HL-60 (cell line): Measurements from ENCODE around the gene M1AP.

Experiments
- DNase-seq, 2 experiments: peaks; one replicate each; pipeline ENCODE4 v3.0.0-alpha.2; 2010 to 2020; ENCODE audit warnings: low read depth in 1 of 2, low spot score in 1 of 2
- H3K27ac ChIP-seq: fragments of 250-450 bp; sonication (Bioruptor Pico); replicated peaks from 2 replicates; pipeline ENCODE4 v1.5.1; 2020; ENCODE audit warnings: mild to moderate bottlenecking, moderate library complexity
- H3K27me3 ChIP-seq: fragments of 250-450 bp; sonication (Bioruptor Pico); 2 replicates; pipeline ENCODE4 v1.5.1; 2021; ENCODE audit warnings: mild to moderate bottlenecking, moderate library complexity; ENCODE audit not compliant: insufficient read depth, poor library complexity, severe bottlenecking
- H3K4me3 ChIP-seq: replicated peaks from 2 replicates; pipeline ENCODE4 v1.5.1; 2011; ENCODE audit warnings: mild to moderate bottlenecking, control low read depth, low read length; ENCODE audit not compliant: insufficient read depth
- CTCF ChIP-seq: IDR thresholded peaks from one replicate; pipeline ENCODE4 v1.5.1; 2011; ENCODE audit warnings: low read length, control low read depth, inconsistent platforms; ENCODE audit not compliant: insufficient read depth
- GABPA ChIP-seq: IDR thresholded peaks from 2 replicates; pipeline ENCODE4 v1.6.1; 2012; ENCODE audit warnings: low read depth
- POLR2AphosphoS5 ChIP-seq: IDR thresholded peaks from 2 replicates; pipeline ENCODE4 v1.6.1; 2012; ENCODE audit warnings: low read depth
- REST ChIP-seq: IDR thresholded peaks from 2 replicates; pipeline ENCODE4 v1.6.1; 2012; ENCODE audit warnings: low read depth; ENCODE audit not compliant: insufficient replicate concordance
- SPI1 ChIP-seq: IDR thresholded peaks from 2 replicates; pipeline ENCODE4 v1.6.1; 2012; ENCODE audit warnings: low read depth, mild to moderate bottlenecking, borderline replicate concordance

M1AP gene

DNA sequence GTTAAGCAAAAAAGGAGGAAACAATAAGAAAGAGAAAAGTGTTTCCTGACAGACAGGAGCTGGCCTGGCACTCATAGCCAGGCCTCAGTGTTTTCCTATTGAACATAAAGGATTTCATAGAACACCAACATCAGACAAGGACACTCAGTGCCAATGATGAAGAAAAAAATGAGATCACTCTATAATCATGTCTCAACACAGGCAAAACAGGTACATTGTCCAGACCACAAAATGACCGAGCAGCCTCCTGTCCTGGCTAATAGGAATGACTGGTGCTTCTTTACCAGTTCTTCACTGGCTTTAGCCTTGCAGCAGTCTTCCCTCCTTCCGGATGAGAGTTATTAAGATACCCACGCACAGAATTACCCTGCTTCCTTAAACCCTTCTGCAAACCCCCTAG lies 41.5 kb upstream of the M1AP start:
- no peaks in the 10 kb centered on the region for H3K27me3 ChIP-seq

GRCh38 chr2:74688881-74689280 lies 40.8 kb upstream of the M1AP start:
- TF ChIP-seq CTCF (no peak), REST (no peak), POLR2AphosphoS5 (no peak), GABPA (no peak), SPI1 (no peak)
- no peak overlapping the region for H3K4me3 ChIP-seq
- H3K27ac ChIP-seq = no peak overlapping the region
- no peak for DNase-seq
- H3K27me3 ChIP-seq = no peaks in the 10 kb centered on the region

More for the DNA sequence above, 41.5 kb upstream of the M1AP start:
- Histone ChIP-seq H3K27ac (no peak overlapping the region), H3K4me3 (no peak overlapping the region)
- TF ChIP-seq GABPA (no peak), SPI1 (no peak), REST (no peak), CTCF (no peak), POLR2AphosphoS5 (no peak)
- no peak for DNase-seq

GRCh38 chr2:74685408-74685807 lies 37.3 kb upstream of the M1AP start:
- no peaks in the 10 kb centered on the region for H3K27me3 ChIP-seq
- DNase-seq = no peak
- H3K4me3 ChIP-seq = no peak overlapping the region
- no peak for TF ChIP-seq SPI1
- H3K27ac ChIP-seq = no peak overlapping the region

GRCh38 chr2:74682501-74682900 lies 34.4 kb upstream of the M1AP start:
- DNase-seq = no peak
- H3K4me3 ChIP-seq = no peak overlapping the region
- H3K27me3 ChIP-seq = no peaks in the 10 kb centered on the region
- TF ChIP-seq GABPA (no peak), POLR2AphosphoS5 (no peak), CTCF (no peak), REST (no peak), SPI1 (no peak)
- H3K27ac ChIP-seq = no peak overlapping the region
